Fibroblast of pulmonary artery (primary cell): ENCODE data around the gene MICAL2.
A peak's percentile ranks its signal among the peaks of the same experiment; 100 is the strongest.

ENCODE experiments used
- DNase-seq: peaks from one replicate; pipeline ENCODE4 v3.0.0-alpha.2; 2010; ENCODE audit warnings: low read depth
- H3K4me3 ChIP-seq: replicated peaks from 2 replicates; pipeline ENCODE4 v1.5.1; 2011; ENCODE audit warnings: low read depth, mild to moderate bottlenecking, control low read depth, low read length, moderate library complexity
- CTCF ChIP-seq: IDR thresholded peaks from 2 replicates; pipeline ENCODE4 v1.5.1; 2011; ENCODE audit warnings: mild to moderate bottlenecking, control low read depth, low read length, inconsistent platforms; ENCODE audit errors: missing control alignments

The MICAL2 gene

GRCh38 chr11:12134236-12134585 is 23.8 kb downstream of the MICAL2 start:
- no peak for TF ChIP-seq CTCF
- no peak for DNase-seq
- no peak overlapping the region for H3K4me3 ChIP-seq

- H3K4me3 ChIP-seq: no peak overlapping the region
- no peak for DNase-seq
- no peak for TF ChIP-seq CTCF
Observed at GRCh38 chr11:12135185-12135584, 24.8 kb downstream of the MICAL2 start.

GRCh38 chr11:12137005-12137690 is 26.8 kb downstream of the MICAL2 start:
- no peak overlapping the region for H3K4me3 ChIP-seq
- no peak for TF ChIP-seq CTCF
- no peak for DNase-seq

GRCh38 chr11:12137938-12138731 is 27.7 kb downstream of the MICAL2 start:
- DNase-seq: peak; percentile 93
- H3K4me3 ChIP-seq: no peak overlapping the region
- no peak for TF ChIP-seq CTCF

- DNase-seq: peak; percentile 92
- no peak for TF ChIP-seq CTCF
- no peak overlapping the region for H3K4me3 ChIP-seq
Observed at GRCh38 chr11:12139144-12139881, 28.9 kb downstream of the MICAL2 start.

GRCh38 chr11:12140186-12140793 is 29.9 kb downstream of the MICAL2 start:
- DNase-seq: no peak
- H3K4me3 ChIP-seq: no peak overlapping the region
- TF ChIP-seq CTCF: no peak
